HepG2 (cell line): ENCODE data around the gene PIK3R1. TPM values are rescaled to one million over a fixed set of nuclear protein-coding genes. Genes with fewer than 3 reads are reported as not detected.

Experiments used
- GABPB1 ChIP-seq: IDR thresholded peaks from 2 replicates; pipeline ENCODE4 v1.6.1; 2016; ENCODE audit warnings: mild to moderate bottlenecking, missing genetic modification reagents, moderate library complexity, missing compliant biosample characterization
- HDAC1 ChIP-seq: sonication (generic); formaldehyde crosslinking; IDR thresholded peaks from 2 replicates; pipeline ENCODE4 v1.5.1; 2020; ENCODE audit warnings: mild to moderate bottlenecking, missing genetic modification reagents
- HES4 ChIP-seq: sonication (generic); formaldehyde crosslinking; IDR thresholded peaks from 2 replicates; pipeline ENCODE4 v1.9.0; 2021; ENCODE audit warnings: mild to moderate bottlenecking, missing genetic modification reagents, borderline replicate concordance
- MAFK ChIP-seq, 2 experiments: IDR thresholded peaks in 1 of 2; conservative IDR thresholded peaks in 1 of 2; 2 replicates each; pipeline ENCODE4 v1.6.1; 2011; ENCODE audit warnings: improper control_type of control experiment in 2 of 2, low read length in 2 of 2
- RBFOX2 ChIP-seq: fragments of 200-400 bp; formaldehyde crosslinking; IDR thresholded peaks from 2 replicates; pipeline ENCODE4 v1.6.1; 2017; ENCODE audit warnings: low read depth, mild to moderate bottlenecking, low read length
- TAF1 ChIP-seq: sonication (generic); formaldehyde crosslinking; IDR thresholded peaks from 2 replicates; pipeline ENCODE4 v1.4.0; 2020; ENCODE audit warnings: missing genetic modification reagents
- ZNF331 ChIP-seq: sonication (generic); formaldehyde crosslinking; IDR thresholded peaks from 2 replicates; pipeline ENCODE4 v1.4.0; 2020; ENCODE audit warnings: missing genetic modification reagents
- ZNF333 ChIP-seq: sonication (generic); formaldehyde crosslinking; IDR thresholded peaks from 2 replicates; pipeline ENCODE4 v1.4.0; 2020; ENCODE audit warnings: mild to moderate bottlenecking, missing genetic modification reagents, borderline replicate concordance
- ZNF589 ChIP-seq: sonication (generic); formaldehyde crosslinking; conservative IDR thresholded peaks from 2 replicates; pipeline ENCODE4 v1.8.0; 2022; ENCODE audit warnings: mild to moderate bottlenecking, moderate library complexity, missing genetic modification reagents
- ZNF790 ChIP-seq: sonication (generic); formaldehyde crosslinking; IDR thresholded peaks from 2 replicates; pipeline ENCODE4 v1.8.0; 2022; ENCODE audit warnings: missing genetic modification reagents, mild to moderate bottlenecking, borderline replicate concordance
- polyA plus RNA-seq, 8 experiments: library from polyadenylated mRNA; depleted of rRNA in 3 of 8; stranded (reverse) in 7 of 8; unstranded in 1 of 8; fragments of >200 nt; fragmentation: Illumina TruSeq in 4 of 8; extraction: Trizol in 4 of 8; gene quantifications; 2 replicates each; pipeline versions ENCODE4 v1.2.1 to v1.2.3, GENCODE V29; 2011 to 2016; ENCODE audit warnings: low read depth in 4 of 8, missing spikeins in 1 of 8, mixed read lengths in 1 of 8; ENCODE audit not compliant: insufficient read depth in 1 of 8
- total RNA-seq, 5 experiments: library from RNA; depleted of rRNA; stranded (reverse); fragments of >200 nt; fragmentation: Illumina TruSeq; extraction: Trizol; gene quantifications; 2 replicates each; pipeline ENCODE4 v1.2.3, GENCODE V29; 2016; ENCODE audit warnings: low read depth in 1 of 5
- TF ChIP-seq, protein P1 (sequence below): sonication (generic); formaldehyde crosslinking; IDR thresholded peaks from 2 replicates; pipeline ENCODE4 v1.4.0; 2020; ENCODE audit warnings: mild to moderate bottlenecking, missing genetic modification reagents
- TF ChIP-seq, protein P2 (sequence below): sonication (generic); formaldehyde crosslinking; IDR thresholded peaks from 2 replicates; pipeline ENCODE4 v1.4.0; 2020; ENCODE audit warnings: missing genetic modification reagents
- TF ChIP-seq, protein P3 (sequence below): sonication (generic); formaldehyde crosslinking; IDR thresholded peaks from 2 replicates; pipeline ENCODE4 v1.4.0; 2020; ENCODE audit warnings: mild to moderate bottlenecking, missing genetic modification reagents
- TF ChIP-seq, protein P4 (sequence below): IDR thresholded peaks from 2 replicates; pipeline ENCODE4 v1.6.1; 2016; ENCODE audit warnings: missing genetic modification reagents, missing compliant biosample characterization
- TF ChIP-seq, protein P5 (sequence below): sonication (generic); formaldehyde crosslinking; IDR thresholded peaks from 2 replicates; pipeline ENCODE4 v1.4.0; 2020; ENCODE audit warnings: mild to moderate bottlenecking, missing genetic modification reagents

The PIK3R1 gene
- total and polyA plus RNA-seq, 2 of the 13 experiments (the other 11 are each of a cell fraction or from before 2014, with no cell fraction given) = 8.4 to 21.3 TPM

GRCh38 chr5:68216245-68217046 lies 890 bp downstream of the PIK3R1 start (continued):
- TF ChIP-seq ZNF589 (CRISPR knock-in tag) = 0 out of 2 replicates have a peak, but pooled peaks have one; percentile 65
- TF ChIP-seq, protein P1, sequence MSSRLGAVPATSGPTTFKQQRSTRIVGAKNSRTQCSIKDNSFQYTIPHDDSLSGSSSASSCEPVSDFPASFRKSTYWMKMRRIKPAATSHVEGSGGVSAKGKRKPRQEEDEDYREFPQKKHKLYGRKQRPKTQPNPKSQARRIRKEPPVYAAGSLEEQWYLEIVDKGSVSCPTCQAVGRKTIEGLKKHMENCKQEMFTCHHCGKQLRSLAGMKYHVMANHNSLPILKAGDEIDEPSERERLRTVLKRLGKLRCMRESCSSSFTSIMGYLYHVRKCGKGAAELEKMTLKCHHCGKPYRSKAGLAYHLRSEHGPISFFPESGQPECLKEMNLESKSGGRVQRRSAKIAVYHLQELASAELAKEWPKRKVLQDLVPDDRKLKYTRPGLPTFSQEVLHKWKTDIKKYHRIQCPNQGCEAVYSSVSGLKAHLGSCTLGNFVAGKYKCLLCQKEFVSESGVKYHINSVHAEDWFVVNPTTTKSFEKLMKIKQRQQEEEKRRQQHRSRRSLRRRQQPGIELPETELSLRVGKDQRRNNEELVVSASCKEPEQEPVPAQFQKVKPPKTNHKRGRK (CRISPR knock-in tag) = no peak
- TF ChIP-seq, protein P2, sequence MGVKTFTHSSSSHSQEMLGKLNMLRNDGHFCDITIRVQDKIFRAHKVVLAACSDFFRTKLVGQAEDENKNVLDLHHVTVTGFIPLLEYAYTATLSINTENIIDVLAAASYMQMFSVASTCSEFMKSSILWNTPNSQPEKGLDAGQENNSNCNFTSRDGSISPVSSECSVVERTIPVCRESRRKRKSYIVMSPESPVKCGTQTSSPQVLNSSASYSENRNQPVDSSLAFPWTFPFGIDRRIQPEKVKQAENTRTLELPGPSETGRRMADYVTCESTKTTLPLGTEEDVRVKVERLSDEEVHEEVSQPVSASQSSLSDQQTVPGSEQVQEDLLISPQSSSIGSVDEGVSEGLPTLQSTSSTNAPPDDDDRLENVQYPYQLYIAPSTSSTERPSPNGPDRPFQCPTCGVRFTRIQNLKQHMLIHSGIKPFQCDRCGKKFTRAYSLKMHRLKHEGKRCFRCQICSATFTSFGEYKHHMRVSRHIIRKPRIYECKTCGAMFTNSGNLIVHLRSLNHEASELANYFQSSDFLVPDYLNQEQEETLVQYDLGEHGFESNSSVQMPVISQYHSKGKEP (CRISPR knock-in tag) = 0 out of 2 replicates have a peak, but pooled peaks have one; percentile 20
- TF ChIP-seq, protein P3, sequence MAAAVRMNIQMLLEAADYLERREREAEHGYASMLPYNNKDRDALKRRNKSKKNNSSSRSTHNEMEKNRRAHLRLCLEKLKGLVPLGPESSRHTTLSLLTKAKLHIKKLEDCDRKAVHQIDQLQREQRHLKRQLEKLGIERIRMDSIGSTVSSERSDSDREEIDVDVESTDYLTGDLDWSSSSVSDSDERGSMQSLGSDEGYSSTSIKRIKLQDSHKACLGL (CRISPR knock-in tag) = 0 out of 2 replicates have a peak, but pooled peaks have one; percentile 62
- TF ChIP-seq ZNF331 (CRISPR knock-in tag) = 0 out of 2 replicates have a peak, but pooled peaks have one; percentile 35
- TF ChIP-seq TAF1 (CRISPR knock-in tag) = peak; percentile 18
- TF ChIP-seq ZNF333 = 0 out of 2 replicates have a peak, but pooled peaks have one; percentile 54
- 0 out of 2 replicates have a peak, but pooled peaks have one; percentile 54 for TF ChIP-seq HES4 (CRISPR knock-in tag)
- TF ChIP-seq, protein P4, sequence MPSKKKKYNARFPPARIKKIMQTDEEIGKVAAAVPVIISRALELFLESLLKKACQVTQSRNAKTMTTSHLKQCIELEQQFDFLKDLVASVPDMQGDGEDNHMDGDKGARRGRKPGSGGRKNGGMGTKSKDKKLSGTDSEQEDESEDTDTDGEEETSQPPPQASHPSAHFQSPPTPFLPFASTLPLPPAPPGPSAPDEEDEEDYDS (CRISPR knock-in tag) = 0 out of 2 replicates have a peak, but pooled peaks have one; percentile 7
- TF ChIP-seq RBFOX2 = peak; percentile 65
- TF ChIP-seq ZNF790 = no peak
- TF ChIP-seq GABPB1 (CRISPR knock-in tag) = peak; percentile 84
- peak; percentile 79; the same call in 1 of the 2 replicates for TF ChIP-seq HDAC1 (CRISPR knock-in tag)
- TF ChIP-seq, protein P5, sequence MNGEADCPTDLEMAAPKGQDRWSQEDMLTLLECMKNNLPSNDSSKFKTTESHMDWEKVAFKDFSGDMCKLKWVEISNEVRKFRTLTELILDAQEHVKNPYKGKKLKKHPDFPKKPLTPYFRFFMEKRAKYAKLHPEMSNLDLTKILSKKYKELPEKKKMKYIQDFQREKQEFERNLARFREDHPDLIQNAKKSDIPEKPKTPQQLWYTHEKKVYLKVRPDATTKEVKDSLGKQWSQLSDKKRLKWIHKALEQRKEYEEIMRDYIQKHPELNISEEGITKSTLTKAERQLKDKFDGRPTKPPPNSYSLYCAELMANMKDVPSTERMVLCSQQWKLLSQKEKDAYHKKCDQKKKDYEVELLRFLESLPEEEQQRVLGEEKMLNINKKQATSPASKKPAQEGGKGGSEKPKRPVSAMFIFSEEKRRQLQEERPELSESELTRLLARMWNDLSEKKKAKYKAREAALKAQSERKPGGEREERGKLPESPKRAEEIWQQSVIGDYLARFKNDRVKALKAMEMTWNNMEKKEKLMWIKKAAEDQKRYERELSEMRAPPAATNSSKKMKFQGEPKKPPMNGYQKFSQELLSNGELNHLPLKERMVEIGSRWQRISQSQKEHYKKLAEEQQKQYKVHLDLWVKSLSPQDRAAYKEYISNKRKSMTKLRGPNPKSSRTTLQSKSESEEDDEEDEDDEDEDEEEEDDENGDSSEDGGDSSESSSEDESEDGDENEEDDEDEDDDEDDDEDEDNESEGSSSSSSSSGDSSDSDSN (CRISPR knock-in tag) = peak; percentile 30; the same call in 1 of the 2 replicates
- TF ChIP-seq MAFK (conservative IDR thresholded peaks at IDR 0.05 in 1 of 2, IDR thresholded peaks at IDR 0.05 in 1 of 2; ENCODE audit: low read length in 2 of 2) = 0 out of 4 replicates have a peak, but pooled peaks of 1 of the 2 experiments have one; percentile 2
